HepG2 (cell line): ENCODE measurements around the gene SEPTIN12. TPM values are rescaled to one million over a fixed set of nuclear protein-coding genes. Genes with fewer than 3 reads are reported as not detected.

ENCODE experiments used
- ARNT2 ChIP-seq: sonication (generic); formaldehyde crosslinking; IDR thresholded peaks from 2 replicates; pipeline ENCODE4 v1.8.0; 2022; ENCODE audit warnings: mild to moderate bottlenecking, low read depth, missing genetic modification reagents, moderate library complexity
- CENPBD1 ChIP-seq: sonication (generic); formaldehyde crosslinking; IDR thresholded peaks from 2 replicates; pipeline ENCODE4 v1.8.0; 2022; ENCODE audit warnings: missing genetic modification reagents, low read depth, mild to moderate bottlenecking, borderline replicate concordance
- CHD2 ChIP-seq: IDR thresholded peaks from 2 replicates; pipeline ENCODE4 v1.6.1; 2011; ENCODE audit warnings: low read depth, low read length, improper control_type of control experiment
- DMAP1 ChIP-seq: IDR thresholded peaks from 2 replicates; pipeline ENCODE4 v1.6.1; 2016
- FOXK1 ChIP-seq: sonication (generic); formaldehyde crosslinking; IDR thresholded peaks from 2 replicates; pipeline ENCODE4 v1.4.0; 2020; ENCODE audit warnings: low read depth, missing genetic modification reagents, borderline replicate concordance
- GTF3A ChIP-seq: sonication (generic); formaldehyde crosslinking; conservative IDR thresholded peaks from 2 replicates; pipeline ENCODE4 v1.4.0; 2020; ENCODE audit warnings: mild to moderate bottlenecking, missing genetic modification reagents
- KDM2A ChIP-seq: sonication (generic); formaldehyde crosslinking; IDR thresholded peaks from 2 replicates; pipeline ENCODE4 v1.4.0; 2020; ENCODE audit warnings: low read depth, missing genetic modification reagents, borderline replicate concordance
- KLF9 ChIP-seq: IDR thresholded peaks from 2 replicates; pipeline ENCODE4 v1.6.1; 2016; ENCODE audit warnings: low read depth
- MLX ChIP-seq: IDR thresholded peaks from 2 replicates; pipeline ENCODE4 v1.6.1; 2016
- NFIB ChIP-seq: sonication (generic); formaldehyde crosslinking; IDR thresholded peaks from 2 replicates; pipeline ENCODE4 v1.9.0; 2021; ENCODE audit warnings: missing genetic modification reagents, mild to moderate bottlenecking, borderline replicate concordance
- PHF5A ChIP-seq: IDR thresholded peaks from one replicate; pipeline ENCODE4 v1.6.1; 2018; ENCODE audit warnings: low read depth, missing genetic modification reagents; ENCODE audit not compliant: unreplicated experiment
- SRSF9 ChIP-seq: fragments of 200-400 bp; formaldehyde crosslinking; IDR thresholded peaks from 2 replicates; pipeline ENCODE4 v1.6.1; 2018; ENCODE audit warnings: borderline replicate concordance, mild to moderate bottlenecking, low read depth, low read length; ENCODE audit not compliant: insufficient read depth, poor library complexity, severe bottlenecking
- TBX2 ChIP-seq: sonication (generic); formaldehyde crosslinking; IDR thresholded peaks from 2 replicates; pipeline ENCODE4 v1.5.0; 2020; ENCODE audit warnings: missing genetic modification reagents, mild to moderate bottlenecking, borderline replicate concordance
- TOE1 ChIP-seq: sonication (generic); formaldehyde crosslinking; IDR thresholded peaks from 2 replicates; pipeline ENCODE4 v1.4.0; 2020; ENCODE audit warnings: mild to moderate bottlenecking, missing genetic modification reagents
- YY1 ChIP-seq: IDR thresholded peaks from 2 replicates; pipeline ENCODE4 v1.6.1; 2011; ENCODE audit warnings: low read length, low read depth, moderate library complexity, mild to moderate bottlenecking; ENCODE audit not compliant: insufficient read depth, insufficient replicate concordance
- ZBTB37 ChIP-seq: sonication (generic); formaldehyde crosslinking; IDR thresholded peaks from 2 replicates; pipeline ENCODE4 v1.4.0; 2020; ENCODE audit warnings: mild to moderate bottlenecking, missing genetic modification reagents
- ZC3H4 ChIP-seq: sonication (generic); formaldehyde crosslinking; IDR thresholded peaks from 2 replicates; pipeline ENCODE4 v1.4.0; 2020; ENCODE audit warnings: missing genetic modification reagents, borderline replicate concordance
- ZFYVE20 ChIP-seq: sonication (generic); formaldehyde crosslinking; IDR thresholded peaks from 2 replicates; pipeline ENCODE4 v1.8.0; 2023; ENCODE audit warnings: low read depth, mild to moderate bottlenecking, moderate library complexity, missing genetic modification reagents, borderline replicate concordance
- ZNF143 ChIP-seq: sonication (generic); formaldehyde crosslinking; IDR thresholded peaks from 2 replicates; pipeline ENCODE4 v1.4.0; 2020; ENCODE audit warnings: missing genetic modification reagents
- ZNF17 ChIP-seq: sonication (generic); formaldehyde crosslinking; IDR thresholded peaks from 2 replicates; pipeline ENCODE4 v1.5.0; 2020; ENCODE audit warnings: mild to moderate bottlenecking, missing genetic modification reagents
- ZNF44 ChIP-seq: sonication (generic); formaldehyde crosslinking; IDR thresholded peaks from 2 replicates; pipeline ENCODE4 v1.5.1; 2020; ENCODE audit warnings: mild to moderate bottlenecking, missing genetic modification reagents
- ZNF563 ChIP-seq: sonication (generic); formaldehyde crosslinking; IDR thresholded peaks from 2 replicates; pipeline ENCODE4 v1.8.0; 2022; ENCODE audit warnings: mild to moderate bottlenecking, moderate library complexity, missing genetic modification reagents
- ZNF607 ChIP-seq: sonication (generic); formaldehyde crosslinking; IDR thresholded peaks from 2 replicates; pipeline ENCODE4 v1.5.1; 2020; ENCODE audit warnings: missing genetic modification reagents, mild to moderate bottlenecking, borderline replicate concordance
- ZNF770 ChIP-seq: sonication (generic); formaldehyde crosslinking; IDR thresholded peaks from 2 replicates; pipeline ENCODE4 v1.5.0; 2020; ENCODE audit warnings: mild to moderate bottlenecking, missing genetic modification reagents
- ZSCAN21 ChIP-seq: sonication (generic); formaldehyde crosslinking; IDR thresholded peaks from 2 replicates; pipeline ENCODE4 v1.8.0; 2022; ENCODE audit warnings: mild to moderate bottlenecking, missing genetic modification reagents, moderate library complexity, borderline replicate concordance
- ZSCAN30 ChIP-seq: sonication (generic); formaldehyde crosslinking; IDR thresholded peaks from 2 replicates; pipeline ENCODE4 v1.5.0; 2020; ENCODE audit warnings: mild to moderate bottlenecking, missing genetic modification reagents
- polyA plus RNA-seq, 8 experiments: library from polyadenylated mRNA; depleted of rRNA in 3 of 8; stranded (reverse) in 7 of 8; unstranded in 1 of 8; fragments of >200 nt; fragmentation: Illumina TruSeq in 4 of 8; extraction: Trizol in 4 of 8; gene quantifications; 2 replicates each; pipeline versions ENCODE4 v1.2.1 to v1.2.3, GENCODE V29; 2011 to 2016; ENCODE audit warnings: low read depth in 4 of 8, missing spikeins in 1 of 8, mixed read lengths in 1 of 8; ENCODE audit not compliant: insufficient read depth in 1 of 8
- total RNA-seq, 5 experiments: library from RNA; depleted of rRNA; stranded (reverse); fragments of >200 nt; fragmentation: Illumina TruSeq; extraction: Trizol; gene quantifications; 2 replicates each; pipeline ENCODE4 v1.2.3, GENCODE V29; 2016; ENCODE audit warnings: low read depth in 1 of 5

The SEPTIN12 gene
- total and polyA plus RNA-seq, 2 of the 13 experiments (the other 11 are each of a cell fraction or from before 2014, with no cell fraction given) = 0.22 TPM; not detected in 1

GRCh38 chr16:4767872-4768548 lies 20.1 kb downstream of the SEPTIN12 start (continued):
- TF ChIP-seq ZNF770 (CRISPR knock-in tag) (peak; percentile 13; the same call in 1 of the 2 replicates), YY1 (no peak), ARNT2 (no peak), ZBTB37 (CRISPR knock-in tag) (no peak), ZNF143 (CRISPR knock-in tag) (no peak), ZSCAN30 (CRISPR knock-in tag) (no peak), FOXK1 (CRISPR knock-in tag) (no peak), ZC3H4 (CRISPR knock-in tag) (no peak), ZNF563 (CRISPR knock-in tag) (no peak), ZNF17 (CRISPR knock-in tag) (no peak), PHF5A (CRISPR knock-in tag) (no peak), TBX2 (CRISPR knock-in tag) (no peak), ZNF44 (CRISPR knock-in tag) (peak; percentile 66; the same call in 1 of the 2 replicates), SRSF9 (no peak), DMAP1 (peak; percentile 41; the same call in 1 of the 2 replicates), ZSCAN21 (CRISPR knock-in tag) (no peak), CHD2 (no peak), NFIB (CRISPR knock-in tag) (no peak), MLX (CRISPR knock-in tag) (no peak), KLF9 (CRISPR knock-in tag) (no peak), CENPBD1 (CRISPR knock-in tag) (no peak), ZFYVE20 (CRISPR knock-in tag) (no peak), GTF3A (CRISPR knock-in tag) (no peak), TOE1 (no peak), ZNF607 (CRISPR knock-in tag) (peak; percentile 12; the same call in 1 of the 2 replicates), KDM2A (no peak)
